GM18499 (cell line): ENCODE measurements around the gene DDX59.

Experiments used
- ATAC-seq: cut with Tn5 transposase; IDR thresholded peaks from one replicate; pipeline ENCODE4 v1.9.1; 2021; ENCODE audit warnings: moderate number of reproducible peaks; ENCODE audit not compliant: insufficient read depth, unreplicated experiment

Gene DDX59

DNA sequence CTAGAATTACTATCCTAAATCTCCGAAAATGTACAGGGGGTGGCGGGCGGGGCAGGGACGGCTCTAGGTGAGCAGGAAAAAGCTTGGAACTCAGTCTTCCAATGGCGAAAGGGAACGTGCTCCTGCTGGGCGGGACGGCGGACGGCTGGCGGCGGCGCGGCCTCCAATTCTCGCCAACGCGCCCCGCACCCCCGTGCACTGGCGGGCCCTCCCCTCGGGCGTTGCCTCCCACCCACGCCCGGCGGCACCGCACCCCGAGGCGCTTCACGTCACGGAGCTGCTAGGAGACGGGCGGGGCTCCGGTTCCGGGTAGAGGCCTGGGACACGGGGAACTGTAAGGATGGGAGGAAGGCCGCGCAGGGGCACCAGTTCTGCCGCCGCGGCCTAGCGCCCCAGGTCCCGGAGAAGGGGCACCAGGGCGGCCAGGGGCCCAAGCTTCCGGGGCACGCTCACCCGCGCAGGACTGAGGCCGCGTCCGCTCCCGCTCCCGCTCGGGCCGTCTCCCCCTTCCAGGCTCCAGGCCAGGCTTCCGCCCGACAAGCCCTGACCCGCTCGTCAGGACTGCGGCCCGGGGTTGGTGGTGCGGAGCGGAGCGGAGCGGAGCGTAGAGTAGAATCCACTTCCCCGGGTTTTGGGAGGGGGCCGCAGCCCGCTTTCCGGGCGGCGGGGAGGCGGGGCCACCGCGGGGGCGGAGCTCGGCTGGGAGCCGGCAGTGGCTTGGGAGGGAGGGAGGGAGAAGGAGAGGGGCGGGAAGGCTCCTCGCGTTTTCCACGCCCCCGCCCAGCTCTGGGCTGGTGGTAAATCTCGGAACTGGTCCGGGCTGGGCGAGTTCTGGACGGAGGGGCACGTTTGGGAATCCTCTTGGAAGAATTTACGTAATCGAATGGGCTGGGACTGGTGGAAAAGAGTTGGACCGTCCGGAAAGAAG, at the start of gene DDX59:
Gene DDX59, minus strand, starts transcription at position 594 of the 928 bp plus-strand sequence. CDS start 3,167 bp downstream, outside the sequence.
- peak; percentile 49 for ATAC-seq

GRCh38 chr1:200714504-200715187, 44.9 kb upstream of the DDX59 start:
- ATAC-seq: no peak

GRCh38 chr1:200710166-200710565, 40.5 kb upstream of the DDX59 start:
- no peak for ATAC-seq

- ATAC-seq: no peak
These were observed 39.1 kb upstream of the DDX59 start for GRCh38 chr1:200708769-200709168.

- ATAC-seq: no peak
These were observed 38.5 kb upstream of the DDX59 start for GRCh38 chr1:200708161-200708560.

- no peak for ATAC-seq
These were observed 37.4 kb upstream of the DDX59 start for GRCh38 chr1:200707116-200707515.

GRCh38 chr1:200706111-200706814, 36.6 kb upstream of the DDX59 start:
- no peak for ATAC-seq

GRCh38 chr1:200704986-200705500, 35.3 kb upstream of the DDX59 start:
- no peak for ATAC-seq

GRCh38 chr1:200699871-200700270, 30.2 kb upstream of the DDX59 start:
- ATAC-seq: no peak

- no peak for ATAC-seq
These were observed 25.0 kb upstream of the DDX59 start for GRCh38 chr1:200694738-200695137.

GRCh38 chr1:200693327-200693726, 23.6 kb upstream of the DDX59 start:
- no peak for ATAC-seq

DNA sequence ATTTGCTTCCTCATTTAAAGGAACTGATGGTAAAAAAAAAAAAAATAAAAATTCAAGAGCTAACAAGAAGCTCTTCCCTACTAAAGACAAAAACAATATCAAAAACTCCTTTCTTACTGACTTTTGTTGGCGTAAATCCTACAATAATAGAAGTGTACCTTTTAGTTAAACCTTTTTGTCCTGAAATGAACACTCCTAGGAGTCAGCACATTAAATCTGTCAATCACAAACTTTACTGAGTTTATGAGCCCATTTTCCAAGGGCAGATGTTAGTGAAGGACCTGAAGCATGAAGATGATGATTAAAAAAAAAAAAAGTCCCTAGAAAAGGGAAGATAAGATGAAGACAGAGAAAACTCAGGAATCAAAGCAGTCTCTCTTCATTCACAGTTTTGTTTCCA, 22.6 kb upstream of the DDX59 start:
- no peak for ATAC-seq

- no peak for ATAC-seq
These were observed 16.9 kb upstream of the DDX59 start for GRCh38 chr1:200686620-200687019.

DNA sequence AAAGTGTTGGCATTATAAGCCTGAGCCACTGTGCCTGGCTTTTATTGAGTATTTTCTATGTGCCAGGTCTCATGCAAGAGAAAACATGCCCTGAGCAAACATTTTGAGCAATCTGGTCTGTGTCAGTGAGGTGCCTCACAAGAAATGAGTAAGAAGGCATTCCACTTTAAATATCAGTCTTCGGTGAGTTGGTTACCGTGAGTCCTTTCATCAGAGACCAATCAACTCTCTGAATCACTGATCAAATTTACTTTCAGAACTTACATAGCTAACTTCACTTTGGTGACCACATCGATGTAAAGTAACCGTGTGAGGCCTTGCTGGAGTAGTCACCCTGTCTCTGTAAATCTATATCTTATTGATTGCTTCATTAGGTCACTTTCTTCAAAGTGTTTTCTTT, 14.3 kb upstream of the DDX59 start:
- no peak for ATAC-seq

GRCh38 chr1:200683298-200683697, 13.6 kb upstream of the DDX59 start:
- no peak for ATAC-seq

GRCh38 chr1:200681231-200681630, 11.5 kb upstream of the DDX59 start:
- no peak for ATAC-seq

GRCh38 chr1:200676829-200677228, 7.1 kb upstream of the DDX59 start:
- ATAC-seq: no peak

DNA sequence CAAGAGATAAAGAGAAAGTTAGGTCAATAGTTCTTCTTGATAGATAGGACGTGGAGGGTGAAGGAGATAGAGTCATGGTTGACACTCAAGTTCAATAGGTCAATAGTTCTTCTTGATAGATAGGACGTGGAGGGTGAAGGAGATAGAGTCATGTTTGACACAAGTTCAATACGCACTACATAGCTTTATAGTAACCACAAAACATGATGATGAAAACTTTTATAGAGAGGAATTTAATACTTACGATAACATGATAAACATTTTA, 5.8 kb upstream of the DDX59 start:
- no peak for ATAC-seq

- no peak for ATAC-seq
These were observed 5.3 kb upstream of the DDX59 start for GRCh38 chr1:200674838-200675587.
